Natural killer cell treated with Interleukin-12 subunit alpha and Interleukin-12 subunit beta and Interleukin-15 and Interleukin-18, amount 100 ng/mL, for 72 hours (primary cell): ENCODE measurements around the gene TBCCD1. TPM values are rescaled to one million over a fixed set of nuclear protein-coding genes. Genes with fewer than 3 reads are reported as not detected.
"Not testable (repeated sequence)": the region's sequence is repeated elsewhere in the genome, so short reads cannot be mapped to it uniquely, and the experiment has no call there.

Source experiments
- ATAC-seq, 2 donors: fragments of 150-1000 bp; cut with Tn5 transposase in 1 of 2; sonication (Bioruptor Pico), chemical (Tn5 transposase) in 1 of 2; 2 replicates each; pipeline ENCODE4 v1.10.0; 2021
- DNase-seq: peaks from one replicate; pipeline ENCODE4 v3.0.0; 2022; ENCODE audit warnings: low spot score
- H3K27ac Mint-ChIP-seq, 2 donors: 1 replicate in 1 of 2; 2 replicates in 1 of 2; pipeline ENCODE4 v1.8.0; 2022; ENCODE audit warnings: mixed read lengths in 2 of 2, mild to moderate bottlenecking in 1 of 2, moderate library complexity in 1 of 2
- H3K27me3 Mint-ChIP-seq, 2 donors: 1 replicate in 1 of 2; 2 replicates in 1 of 2; pipeline ENCODE4 v1.8.0; 2022; ENCODE audit warnings: mixed read lengths in 2 of 2
- H3K36me3 Mint-ChIP-seq: one replicate; pipeline ENCODE4 v1.8.0; 2022; ENCODE audit warnings: mixed read lengths
- H3K4me1 Mint-ChIP-seq, 2 donors: 1 replicate in 1 of 2; 2 replicates in 1 of 2; pipeline ENCODE4 v1.8.0; 2022; ENCODE audit warnings: low read depth in 2 of 2, mixed read lengths in 2 of 2, mild to moderate bottlenecking in 1 of 2
- H3K4me3 Mint-ChIP-seq: one replicate; pipeline ENCODE4 v1.8.0; 2022; ENCODE audit warnings: mixed read lengths
- H3K9me3 Mint-ChIP-seq: 2 replicates; pipeline ENCODE4 v1.8.0; 2022; ENCODE audit warnings: mixed read lengths
- total RNA-seq, 2 donors: library from RNA; stranded (reverse); gene quantifications; one replicate each; pipeline ENCODE4 v1.2.3, GENCODE V29; 2022

The TBCCD1 gene
- total RNA-seq, 2 donors from 2014 or later, result 16.3 to 21.8 TPM

- Mint-ChIP-seq H3K27ac (peak overlapping the region in 1 of 2 donors; percentile 0), H3K4me1 (peaks cover 44 to 69% of the 10 kb centered on the region in 2 donors), H3K4me3 (peak overlapping the region; percentile 3), H3K9me3 (no peaks in the 10 kb centered on the region), H3K27me3 (peaks cover 0 to 17% of the 10 kb centered on the region in 2 donors), H3K36me3 (no peaks in the 10 kb centered on the region)
- no peak for DNase-seq
- ATAC-seq, result peak in 1 of 2 donors; percentile 41
These were observed 52.7 kb downstream of the TBCCD1 start for GRCh38 chr3:186514296-186515002.

DNA sequence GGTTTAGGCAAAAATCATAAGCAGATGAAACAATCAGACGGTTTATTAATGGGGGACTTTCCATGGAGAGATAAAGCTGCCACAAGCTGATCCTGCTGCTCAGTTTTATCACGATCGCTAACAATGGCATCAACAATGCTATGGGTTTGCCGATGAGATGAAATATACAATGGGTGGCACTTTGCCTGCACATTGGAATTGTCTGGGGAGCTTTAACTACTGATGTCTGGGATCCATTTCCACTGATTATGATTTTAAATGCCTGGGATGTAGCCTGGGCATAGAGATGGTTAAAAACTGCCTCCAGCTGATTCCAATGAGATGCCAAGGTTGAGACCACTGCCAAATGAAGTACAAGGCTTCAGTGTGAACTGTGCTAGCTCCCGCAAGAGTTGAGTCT lies 53.8 kb downstream of the TBCCD1 start:
- peaks cover 36 to 58% of the 10 kb centered on the region in 2 donors for H3K4me1 Mint-ChIP-seq
- no peaks in the 10 kb centered on the region for H3K9me3 Mint-ChIP-seq
- no peak overlapping the region for H3K4me3 Mint-ChIP-seq
- H3K36me3 Mint-ChIP-seq, result no peaks in the 10 kb centered on the region
- no peak for ATAC-seq
- peaks cover 0 to 17% of the 10 kb centered on the region in 2 donors for H3K27me3 Mint-ChIP-seq
- no peak for DNase-seq
- no peak overlapping the region for H3K27ac Mint-ChIP-seq

DNA sequence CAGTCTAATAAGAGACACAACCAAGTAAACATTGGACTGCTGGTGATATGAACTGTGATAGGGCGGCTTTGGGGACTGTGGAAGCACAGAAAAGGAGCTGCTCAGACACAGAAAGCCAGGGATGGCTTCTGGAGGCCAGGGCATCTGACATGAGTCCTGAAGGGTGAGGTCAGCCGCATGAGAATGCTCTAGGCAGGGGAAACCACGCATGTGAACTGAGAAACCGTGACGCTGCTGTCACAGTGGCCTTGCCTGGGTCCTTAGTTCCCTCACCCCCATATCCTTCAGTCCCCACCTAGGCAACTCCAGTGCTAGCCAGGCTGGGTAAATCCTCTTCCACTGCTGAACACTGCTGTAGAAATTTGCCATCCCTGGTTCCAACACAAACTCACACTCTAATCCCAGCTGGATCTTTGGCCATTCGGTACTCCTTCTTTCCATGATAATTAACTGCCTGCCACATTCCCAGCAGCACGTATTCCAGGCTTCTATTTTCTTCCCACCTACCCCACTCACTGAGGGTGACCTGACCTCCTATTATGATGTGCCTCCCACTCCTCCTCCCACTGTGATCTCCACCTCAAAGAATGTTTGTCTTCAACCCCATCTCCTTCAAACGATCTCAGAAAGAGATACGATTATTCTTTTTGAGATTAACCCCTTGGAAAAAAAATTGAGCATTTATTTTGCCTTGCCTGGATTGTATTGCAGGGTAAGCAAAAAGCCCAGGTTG lies 54.4 kb downstream of the TBCCD1 start:
- no peaks in the 10 kb centered on the region for H3K9me3 Mint-ChIP-seq
- H3K36me3 Mint-ChIP-seq, result no peaks in the 10 kb centered on the region
- peaks cover 33 to 52% of the 10 kb centered on the region in 2 donors for H3K4me1 Mint-ChIP-seq
- peaks cover 0 to 17% of the 10 kb centered on the region in 2 donors for H3K27me3 Mint-ChIP-seq
- DNase-seq, result no peak
- no peak for ATAC-seq
- H3K27ac Mint-ChIP-seq, result no peak overlapping the region
- H3K4me3 Mint-ChIP-seq, result peak overlapping the region; percentile 18

DNA sequence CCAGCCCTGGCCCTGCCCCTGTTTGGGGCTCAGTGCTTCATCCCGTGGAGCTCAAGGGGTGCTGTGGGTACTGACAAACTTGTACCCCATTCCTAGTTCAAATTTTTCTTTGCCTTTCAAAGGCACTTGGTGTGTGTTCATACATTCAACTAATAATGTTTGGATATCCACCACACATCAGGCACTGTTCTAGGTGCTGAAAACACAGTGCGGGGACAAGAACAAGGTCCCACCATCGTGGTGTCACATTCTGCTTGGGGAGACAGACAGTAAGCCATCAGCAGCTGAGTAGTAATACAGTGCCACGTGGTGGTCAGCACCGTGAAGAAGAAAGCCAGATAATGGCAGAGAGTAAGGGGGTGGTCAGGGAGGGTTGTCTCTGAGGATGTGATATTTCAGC lies 55.4 kb downstream of the TBCCD1 start:
- ATAC-seq, result no peak
- Mint-ChIP-seq H3K27ac (peak overlapping the region; percentile 24 to 61), H3K4me3 (peak overlapping the region; percentile 66), H3K27me3 (peaks cover 0 to 20% of the 10 kb centered on the region in 2 donors), H3K4me1 (peaks cover 32 to 51% of the 10 kb centered on the region in 2 donors), H3K36me3 (no peaks in the 10 kb centered on the region), H3K9me3 (no peaks in the 10 kb centered on the region)
- DNase-seq, result no peak

- peak overlapping the region; percentile 66 for H3K4me3 Mint-ChIP-seq
- no peaks in the 10 kb centered on the region for H3K36me3 Mint-ChIP-seq
- H3K4me1 Mint-ChIP-seq, result peaks cover 29 to 51% of the 10 kb centered on the region in 2 donors
- no peaks in the 10 kb centered on the region for H3K9me3 Mint-ChIP-seq
- ATAC-seq (peak in 1 of 2 donors; percentile 85), DNase-seq (no peak)
- H3K27me3 Mint-ChIP-seq, result peaks cover 0 to 22% of the 10 kb centered on the region in 2 donors
- peak overlapping the region; percentile 24 to 61 for H3K27ac Mint-ChIP-seq
These were observed 55.9 kb downstream of the TBCCD1 start for GRCh38 chr3:186511245-186511644.

DNA sequence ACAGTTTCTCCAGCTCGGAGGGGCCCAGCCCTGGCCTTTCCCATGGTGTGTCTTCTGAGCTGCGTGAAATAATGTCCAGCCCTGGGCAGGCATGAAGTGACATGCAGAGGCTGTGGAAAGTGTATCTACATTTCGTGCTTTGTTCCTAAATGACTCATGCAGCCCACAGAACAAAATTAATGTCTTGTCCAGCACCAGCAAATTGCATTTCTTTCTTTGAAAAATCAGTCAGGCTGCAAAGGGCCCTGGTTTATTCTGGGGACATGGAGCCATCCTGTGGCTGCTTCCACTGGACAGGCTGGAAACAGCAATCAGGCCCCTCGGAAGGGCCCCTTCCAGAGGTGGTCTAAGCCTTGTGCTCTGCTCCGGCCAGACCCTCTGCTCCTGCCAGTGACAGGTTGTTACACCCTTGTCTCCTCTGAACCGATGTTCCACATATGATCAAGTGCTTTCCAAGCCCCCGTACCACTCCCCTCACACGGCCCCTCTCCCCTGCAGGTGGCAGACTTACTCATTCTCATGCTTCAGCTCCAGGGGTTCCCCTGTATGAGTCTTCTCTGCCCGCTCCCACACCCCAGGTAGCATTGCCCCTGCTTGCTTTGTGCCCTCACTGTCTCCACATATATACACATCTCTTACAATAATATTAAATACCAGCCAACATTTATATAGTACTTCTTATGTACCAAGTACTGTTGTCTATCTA lies 56.6 kb downstream of the TBCCD1 start:
- peaks cover 0 to 25% of the 10 kb centered on the region in 2 donors for H3K27me3 Mint-ChIP-seq
- no peaks in the 10 kb centered on the region for H3K36me3 Mint-ChIP-seq
- H3K4me1 Mint-ChIP-seq, result peaks cover 22 to 44% of the 10 kb centered on the region in 2 donors
- H3K27ac Mint-ChIP-seq, result peak overlapping the region in 1 of 2 donors; percentile 61
- ATAC-seq (no peak), DNase-seq (no peak)
- no peaks in the 10 kb centered on the region for H3K9me3 Mint-ChIP-seq
- peak overlapping the region; percentile 45 for H3K4me3 Mint-ChIP-seq

DNA sequence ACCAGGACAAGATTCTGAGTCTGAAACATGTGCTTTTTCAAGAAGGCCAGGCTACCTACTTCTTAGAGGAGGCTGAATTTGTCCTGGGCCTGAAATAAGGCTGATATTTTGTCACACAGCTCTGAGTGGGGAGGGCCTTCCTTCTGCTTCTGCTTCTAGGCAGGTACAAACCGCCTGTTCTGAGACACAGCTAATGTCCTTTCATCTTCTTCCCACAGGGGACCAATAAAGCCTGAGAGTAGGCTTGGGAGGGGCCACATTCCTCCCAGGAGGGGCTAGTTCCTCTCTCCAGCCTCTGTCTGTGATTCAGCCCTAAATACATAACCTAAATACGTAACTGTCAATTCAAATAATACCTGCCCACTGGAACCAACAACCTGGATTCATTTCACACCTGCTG lies 57.7 kb downstream of the TBCCD1 start:
- Mint-ChIP-seq H3K4me1 (peaks cover 11 to 34% of the 10 kb centered on the region in 2 donors), H3K4me3 (no peak overlapping the region), H3K9me3 (no peaks in the 10 kb centered on the region), H3K36me3 (no peaks in the 10 kb centered on the region), H3K27me3 (peaks cover 0 to 23% of the 10 kb centered on the region in 2 donors), H3K27ac (no peak overlapping the region)
- no peak for ATAC-seq
- no peak for DNase-seq

GRCh38 chr3:186506857-186507256 lies 60.3 kb downstream of the TBCCD1 start:
- Mint-ChIP-seq H3K9me3 (no peaks in the 10 kb centered on the region), H3K36me3 (no peaks in the 10 kb centered on the region), H3K4me1 (peaks cover 11 to 29% of the 10 kb centered on the region in 2 donors), H3K27me3 (peaks cover 0 to 23% of the 10 kb centered on the region in 2 donors), H3K4me3 (no peak overlapping the region), H3K27ac (no peak overlapping the region)
- ATAC-seq (no peak), DNase-seq (no peak)

DNA sequence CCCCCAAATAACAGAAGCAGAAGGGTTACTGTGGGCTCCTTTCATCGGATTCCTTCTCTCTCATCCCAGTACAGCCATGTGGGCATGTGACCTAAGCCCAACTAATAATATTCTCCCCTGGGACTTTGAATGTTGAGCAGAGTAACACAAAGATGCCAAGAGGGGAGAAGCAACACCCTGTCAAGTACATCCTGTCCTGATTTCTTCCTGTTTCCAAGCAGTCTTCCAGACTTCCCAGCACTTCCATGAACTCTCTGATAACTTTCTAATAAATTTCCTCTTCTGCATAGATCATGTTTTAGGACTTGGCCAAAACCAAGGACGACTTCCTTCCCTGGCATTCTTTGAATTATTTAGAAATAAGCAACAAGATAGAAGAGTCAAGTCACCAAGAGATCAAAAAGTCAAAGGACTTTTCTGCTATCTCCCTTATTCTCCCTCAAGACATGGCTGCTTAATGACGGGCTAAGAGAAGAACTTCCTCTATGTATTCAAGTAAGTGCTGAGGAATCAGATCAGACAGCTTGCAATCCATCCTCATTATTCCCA lies 60.9 kb downstream of the TBCCD1 start:
- ATAC-seq, result no peak
- no peak overlapping the region for H3K27ac Mint-ChIP-seq
- H3K27me3 Mint-ChIP-seq, result peaks cover 0 to 18% of the 10 kb centered on the region in 2 donors
- no peak overlapping the region for H3K4me3 Mint-ChIP-seq
- no peaks in the 10 kb centered on the region for H3K9me3 Mint-ChIP-seq
- DNase-seq, result no peak
- H3K36me3 Mint-ChIP-seq, result no peaks in the 10 kb centered on the region
- peaks cover 6 to 23% of the 10 kb centered on the region in 2 donors for H3K4me1 Mint-ChIP-seq

DNA sequence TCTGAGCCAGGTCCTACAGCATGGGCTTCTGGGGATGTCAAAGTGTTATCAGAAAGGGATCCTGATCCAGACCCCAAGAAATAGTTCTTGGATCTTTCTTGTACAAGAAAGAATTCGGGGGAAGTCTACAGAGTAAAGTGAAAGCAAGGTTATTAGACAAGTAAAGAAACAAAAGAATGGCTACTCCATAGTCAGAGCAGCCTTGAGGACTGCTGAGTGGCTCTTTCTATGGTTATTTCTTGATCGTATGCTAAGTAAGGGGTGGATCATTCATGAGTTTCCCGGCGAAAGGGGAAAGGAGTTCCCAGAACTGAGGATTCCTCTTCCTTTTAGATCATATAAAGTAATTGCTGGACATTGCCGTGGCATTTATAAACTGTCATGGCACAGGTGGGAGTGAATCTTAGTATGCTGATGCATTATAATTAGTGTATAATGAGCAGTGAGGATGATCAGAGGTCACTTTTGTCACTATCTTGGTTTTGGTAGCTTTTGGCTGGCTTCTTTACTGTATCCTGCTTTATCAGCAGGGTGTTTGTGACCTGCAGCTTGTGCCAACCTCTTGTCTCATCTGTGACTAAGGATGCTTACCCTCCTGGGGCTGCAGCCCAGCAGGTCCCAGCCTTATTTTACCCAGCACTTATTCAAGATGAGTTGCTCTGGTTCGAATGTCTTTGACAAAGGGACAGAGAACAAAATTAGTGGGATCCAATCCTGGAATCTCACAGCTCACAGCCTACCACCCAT lies 64.0 kb downstream of the TBCCD1 start:
- peaks cover 4% of the 10 kb centered on the region for H3K9me3 Mint-ChIP-seq
- ATAC-seq (peak in 1 of 2 donors; percentile 39), DNase-seq (no peak)
- H3K4me1 Mint-ChIP-seq, result peaks cover 6 to 15% of the 10 kb centered on the region in 2 donors
- peak overlapping the region in 1 of 2 donors; percentile 29 for H3K27ac Mint-ChIP-seq
- peaks cover 0 to 21% of the 10 kb centered on the region in 2 donors for H3K27me3 Mint-ChIP-seq
- peaks cover 6% of the 10 kb centered on the region for H3K36me3 Mint-ChIP-seq
- peak overlapping the region; percentile 79 for H3K4me3 Mint-ChIP-seq

DNA sequence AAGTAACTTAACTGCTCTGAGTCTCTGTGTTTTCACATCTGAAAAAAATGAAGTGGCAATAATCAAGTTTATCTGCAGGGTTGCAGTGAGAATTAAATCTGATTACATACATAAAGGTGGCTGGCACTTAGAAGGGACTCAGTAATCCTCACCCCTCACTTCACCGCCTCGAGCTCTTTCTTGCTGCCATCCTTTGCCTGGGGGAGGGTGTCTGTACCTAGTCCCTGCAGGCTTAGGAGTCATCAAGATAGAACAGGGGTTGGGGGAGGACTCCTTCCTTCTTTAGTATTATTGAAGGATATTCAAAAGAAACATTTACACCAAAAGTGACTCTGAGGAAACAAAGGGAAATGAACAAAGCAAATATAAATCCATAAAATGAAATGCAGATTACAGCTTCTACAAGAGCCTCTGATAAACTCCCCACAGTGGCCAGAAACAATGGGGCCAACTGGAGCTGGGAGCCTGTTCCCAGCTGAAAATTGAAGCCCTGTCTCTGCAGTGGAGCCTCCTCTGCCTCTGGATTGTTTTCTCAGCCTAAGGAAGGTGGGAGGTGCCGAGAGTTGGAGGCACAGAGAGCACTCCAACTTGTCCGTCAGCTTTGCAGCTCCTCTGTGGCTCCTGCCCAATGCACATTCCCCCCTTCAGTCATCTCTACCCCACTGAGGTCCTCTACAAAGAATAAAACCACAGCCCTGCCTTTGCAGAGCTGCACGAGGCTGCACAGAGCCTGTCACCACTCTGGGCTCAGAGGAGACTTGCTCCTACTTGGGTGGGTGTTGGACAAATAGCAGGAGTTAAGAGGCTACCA lies 64.8 kb downstream of the TBCCD1 start:
- ATAC-seq (peak in 1 of 2 donors; percentile 83), DNase-seq (no peak)
- Mint-ChIP-seq H3K36me3 (peaks cover 6% of the 10 kb centered on the region), H3K4me1 (peaks cover 6 to 15% of the 10 kb centered on the region in 2 donors), H3K4me3 (peak overlapping the region; percentile 79), H3K9me3 (peaks cover 4% of the 10 kb centered on the region), H3K27me3 (peaks cover 0 to 21% of the 10 kb centered on the region in 2 donors), H3K27ac (peak overlapping the region in 1 of 2 donors; percentile 29)

DNA sequence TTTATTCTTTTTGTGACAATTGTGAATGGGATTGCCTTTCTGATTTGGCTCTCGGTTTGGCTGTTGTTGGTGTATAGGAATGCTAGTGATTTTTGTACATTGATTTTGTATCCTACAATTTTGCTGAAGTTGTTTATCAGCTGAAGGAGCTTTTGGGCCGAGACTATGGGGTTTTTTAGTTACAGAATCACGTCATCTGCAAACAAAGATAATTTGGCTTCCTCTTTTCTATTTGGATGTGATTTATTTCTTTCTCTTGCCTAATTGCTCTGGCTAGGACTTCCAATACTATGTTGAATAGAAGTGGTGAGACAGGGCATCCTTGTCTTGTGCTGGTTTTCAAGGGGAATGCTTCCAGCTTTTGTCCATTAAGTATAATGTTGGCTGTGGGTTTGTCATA lies 67.2 kb downstream of the TBCCD1 start:
- not testable (repeated sequence) for H3K36me3 Mint-ChIP-seq, H3K4me3 Mint-ChIP-seq, H3K27ac Mint-ChIP-seq, H3K9me3 Mint-ChIP-seq, H3K27me3 Mint-ChIP-seq, ATAC-seq, DNase-seq
- peaks cover 6 to 15% of the 10 kb centered on the region in 2 donors for H3K4me1 Mint-ChIP-seq
